Coronary artery (tissue), 2 donors: Measurements from ENCODE around the gene PER2.
"Not testable (repeated sequence)": the region's sequence is repeated elsewhere in the genome, so short reads cannot be mapped to it uniquely, and the experiment has no call there.

Experiments used
- DNase-seq: peaks from one replicate; pipeline ENCODE4 v3.0.0-alpha.2; 2017; ENCODE audit warnings: low spot score
- H3K27ac ChIP-seq, 2 donors: fragments of 200-600 bp; sonication (generic); one replicate each; pipeline ENCODE4 v1.5.1; 2016 to 2019
- H3K4me3 ChIP-seq: fragments of 200-600 bp; sonication (generic); 2 replicates; pipeline ENCODE4 v1.5.1; 2016; ENCODE audit warnings: mild to moderate bottlenecking, moderate library complexity
- CTCF ChIP-seq: fragments of 200-600 bp; sonication (generic); IDR thresholded peaks from one replicate; pipeline ENCODE4 v1.5.1; 2019; ENCODE audit warnings: antibody characterized with exemption

PER2 gene

GRCh38 chr2:238320648-238321281 is 32.4 kb upstream of the PER2 start:
- H3K27ac ChIP-seq = peak overlapping the region; percentile 18 to 84
- no peak for TF ChIP-seq CTCF
- H3K4me3 ChIP-seq = peak overlapping the region; percentile 93
- DNase-seq = no peak

- DNase-seq = peak; percentile 94
- H3K4me3 ChIP-seq = peak within 1 kb of the TSS; percentile 93
- peak within 1 kb of the TSS; percentile 18 to 84 for H3K27ac ChIP-seq
- TF ChIP-seq CTCF = no peak
Observed at GRCh38 chr2:238320246-238320647, 31.8 kb upstream of the PER2 start, which contains the start of gene TRAF3IP1. TRAF3IP1 (plus strand) TSS chr2:238320518; CDS start chr2:238320663, 145 bp downstream.

DNA sequence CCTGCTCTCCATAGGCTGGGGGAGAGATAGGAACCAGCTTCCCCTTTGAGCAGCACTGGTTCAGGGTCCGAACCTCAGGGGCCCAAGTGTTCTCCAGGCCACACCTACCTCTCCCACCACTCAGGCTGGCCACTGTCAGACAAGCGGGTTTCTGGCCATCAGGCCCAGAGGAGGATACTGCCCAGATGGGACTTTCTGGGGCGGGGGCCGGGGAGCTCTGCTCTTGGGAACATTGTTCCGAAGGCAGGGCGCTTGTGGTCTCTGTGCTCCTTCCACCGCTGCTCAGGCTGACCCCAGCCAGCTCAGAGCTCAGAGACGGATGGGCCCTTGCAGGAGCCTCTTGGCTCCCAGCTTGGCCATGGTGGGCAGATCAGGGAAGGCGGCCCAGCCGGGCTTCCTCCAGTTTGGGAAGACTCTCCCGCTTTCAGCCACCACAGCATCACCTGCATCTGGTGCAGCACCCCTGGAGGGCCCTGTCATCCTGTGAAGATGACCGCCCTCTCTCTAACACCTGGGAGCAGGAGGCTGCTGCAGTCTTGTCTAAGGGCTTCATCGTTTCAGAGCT is 26.7 kb upstream of the PER2 start:
- no peak for TF ChIP-seq CTCF
- no peak overlapping the region for H3K4me3 ChIP-seq
- no peak overlapping the region for H3K27ac ChIP-seq
- no peak for DNase-seq

DNA sequence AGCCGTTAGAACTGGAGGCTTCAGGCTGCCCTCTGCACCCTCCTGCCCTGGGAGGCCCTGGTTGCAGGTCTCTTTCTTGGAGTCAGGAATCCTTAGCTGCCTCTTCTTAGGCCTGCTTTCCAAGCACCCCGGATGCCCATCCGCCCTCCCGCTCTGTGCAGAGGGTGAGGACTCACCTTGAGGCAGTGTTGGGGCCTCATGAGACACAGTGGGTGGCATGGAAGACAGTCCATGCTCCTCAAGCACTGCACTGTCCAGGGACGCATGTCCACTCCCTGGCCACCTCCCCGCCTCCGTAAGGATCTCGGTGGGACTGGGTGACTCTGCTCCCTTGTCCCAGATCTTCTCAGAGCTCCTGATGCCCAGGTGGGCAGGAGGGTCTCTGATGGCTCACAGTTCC is 26.2 kb upstream of the PER2 start:
- Histone ChIP-seq H3K4me3 (no peak overlapping the region), H3K27ac (no peak overlapping the region)
- DNase-seq = no peak
- no peak for TF ChIP-seq CTCF

DNA sequence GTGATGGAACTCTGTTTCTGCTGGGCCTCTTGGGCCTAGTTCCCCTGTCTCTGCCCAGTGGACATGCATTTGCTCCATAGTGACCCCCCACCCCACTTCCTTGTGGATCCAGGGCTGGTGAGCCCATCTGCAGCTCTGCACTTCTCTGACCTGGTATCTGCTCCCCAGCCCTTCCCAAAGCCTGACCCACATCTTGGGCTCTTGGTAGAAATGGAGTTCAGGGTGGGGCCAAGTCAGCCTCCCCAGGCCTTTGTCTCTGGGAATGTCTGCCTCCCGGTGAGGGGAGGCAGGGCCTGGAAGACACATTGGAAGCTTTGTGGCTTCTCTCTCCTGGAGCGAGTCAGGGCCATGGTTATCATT is 25.6 kb upstream of the PER2 start:
- Histone ChIP-seq H3K4me3 (no peak overlapping the region), H3K27ac (no peak overlapping the region)
- no peak for TF ChIP-seq CTCF
- DNase-seq = no peak

DNA sequence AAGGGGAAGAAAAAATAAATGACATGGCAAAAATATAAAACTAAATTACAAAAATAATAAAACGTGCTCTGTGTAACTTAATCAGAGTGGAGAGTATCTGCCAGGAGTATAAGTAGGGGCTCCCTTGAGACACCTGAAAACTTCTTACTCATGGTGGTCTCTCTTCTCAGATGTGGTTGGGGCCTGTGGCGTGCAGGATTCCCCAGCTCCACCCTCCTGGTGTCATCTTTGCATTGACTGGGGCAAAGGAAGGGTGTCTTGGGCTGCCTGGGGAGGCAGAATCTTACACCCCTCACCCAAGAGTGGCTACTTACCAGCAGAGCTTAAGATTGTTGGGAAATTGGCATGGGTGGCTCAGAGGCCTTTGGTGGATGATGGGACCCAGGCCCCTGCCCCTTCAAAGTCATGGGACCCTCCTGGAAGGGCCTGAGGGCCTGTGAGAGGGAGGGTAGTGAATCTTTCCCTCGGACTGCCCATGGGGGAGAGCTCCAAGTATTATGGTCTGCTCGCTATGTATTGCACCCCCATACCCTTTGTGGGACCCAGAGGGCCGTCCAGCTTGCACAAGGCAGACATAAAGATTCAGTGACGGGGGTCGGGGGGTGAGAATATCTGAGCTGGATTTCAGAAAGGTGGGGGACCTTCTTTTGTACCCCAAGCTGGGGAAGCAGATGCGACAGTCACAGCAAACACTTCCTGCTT is 25.0 kb upstream of the PER2 start:
- H3K4me3 ChIP-seq = no peak overlapping the region
- no peak overlapping the region for H3K27ac ChIP-seq
- no peak for DNase-seq
- no peak for TF ChIP-seq CTCF

GRCh38 chr2:238310721-238311120 is 22.3 kb upstream of the PER2 start:
- not testable (repeated sequence) for DNase-seq, H3K27ac ChIP-seq, H3K4me3 ChIP-seq
